H9 (cell line): ENCODE data around the gene EDC3. TPM values are rescaled to one million over a fixed set of nuclear protein-coding genes. Genes with fewer than 3 reads are reported as not detected.

Experiments
- DNase-seq: peaks from one replicate; pipeline ENCODE4 v3.0.0-alpha.2; 2017
- H2AFZ ChIP-seq: one replicate; pipeline ENCODE4 v1.6.1; 2013; ENCODE audit warnings: mild to moderate bottlenecking, low read length, control low read depth, moderate library complexity
- H2AK5ac ChIP-seq: 2 replicates; pipeline ENCODE4 v1.6.1; 2013; ENCODE audit warnings: low read length, control low read depth, mixed read lengths; ENCODE audit not compliant: insufficient read length
- H2BK120ac ChIP-seq: one replicate; pipeline ENCODE4 v1.6.1; 2013; ENCODE audit warnings: low read depth, mild to moderate bottlenecking, low read length, control low read depth, inconsistent platforms; ENCODE audit not compliant: poor library complexity, severe bottlenecking
- H2BK12ac ChIP-seq: 2 replicates; pipeline ENCODE4 v1.6.1; 2013; ENCODE audit warnings: low read length, control low read depth, mixed read lengths, low read depth; ENCODE audit not compliant: insufficient read length
- H2BK15ac ChIP-seq: 2 replicates; pipeline ENCODE4 v1.6.1; 2013; ENCODE audit warnings: low read depth, low read length, control low read depth
- H2BK20ac ChIP-seq: one replicate; pipeline ENCODE4 v1.6.1; 2013; ENCODE audit warnings: low read depth, mild to moderate bottlenecking, low read length, control low read depth, inconsistent platforms; ENCODE audit not compliant: poor library complexity, severe bottlenecking
- H2BK5ac ChIP-seq: 2 replicates; pipeline ENCODE4 v1.6.1; 2013; ENCODE audit warnings: low read length, control low read depth, mixed read lengths; ENCODE audit not compliant: insufficient read length
- H3K14ac ChIP-seq: 2 replicates; pipeline ENCODE4 v1.6.1; 2013; ENCODE audit warnings: low read length, control low read depth; ENCODE audit not compliant: insufficient read depth
- H3K18ac ChIP-seq: 2 replicates; pipeline ENCODE4 v1.6.1; 2013; ENCODE audit warnings: low read depth, mild to moderate bottlenecking, mixed read lengths, low read length, control low read depth; ENCODE audit not compliant: insufficient read length
- H3K23ac ChIP-seq: 2 replicates; pipeline ENCODE4 v1.6.1; 2013; ENCODE audit warnings: low read length, control low read depth, mixed read lengths, low read depth; ENCODE audit not compliant: insufficient read length
- H3K23me2 ChIP-seq: 2 replicates; pipeline ENCODE4 v1.6.1; 2013; ENCODE audit warnings: low read depth, mild to moderate bottlenecking, mixed read lengths, low read length, control low read depth; ENCODE audit not compliant: insufficient read length, poor library complexity, severe bottlenecking
- H3K27ac ChIP-seq: 2 replicates; pipeline ENCODE4 v1.5.1; 2013; ENCODE audit warnings: low read length, control low read depth, mixed read lengths, low read depth; ENCODE audit not compliant: insufficient read length
- H3K27me3 ChIP-seq: 2 replicates; pipeline ENCODE4 v1.6.1; 2013; ENCODE audit warnings: low read length, control low read depth, inconsistent platforms; ENCODE audit not compliant: insufficient read depth
- H3K4ac ChIP-seq: 2 replicates; pipeline ENCODE4 v1.6.1; 2013; ENCODE audit warnings: low read depth, mild to moderate bottlenecking, control low read depth, inconsistent platforms, low read length, moderate library complexity
- H3K4me1 ChIP-seq: 2 replicates; pipeline ENCODE4 v1.6.1; 2013; ENCODE audit warnings: low read length, control low read depth, inconsistent platforms; ENCODE audit not compliant: insufficient read depth
- H3K4me2 ChIP-seq: 2 replicates; pipeline ENCODE4 v1.6.1; 2013; ENCODE audit warnings: low read length, control low read depth, mixed read lengths; ENCODE audit not compliant: insufficient read length, insufficient read depth
- H3K56ac ChIP-seq: 2 replicates; pipeline ENCODE4 v1.6.1; 2013; ENCODE audit warnings: low read depth, mild to moderate bottlenecking, mixed read lengths, low read length, control low read depth; ENCODE audit not compliant: insufficient read length
- H3K79me1 ChIP-seq: 2 replicates; pipeline ENCODE4 v1.6.1; 2013; ENCODE audit warnings: low read depth, mild to moderate bottlenecking, moderate library complexity, low read length, control low read depth, inconsistent platforms; ENCODE audit not compliant: insufficient read depth, poor library complexity, severe bottlenecking
- H3K79me2 ChIP-seq: 2 replicates; pipeline ENCODE4 v1.6.1; 2013; ENCODE audit warnings: low read length, control low read depth, inconsistent platforms; ENCODE audit not compliant: insufficient read depth
- H3K9ac ChIP-seq: 2 replicates; pipeline ENCODE4 v1.6.1; 2013; ENCODE audit warnings: low read length, control low read depth, mixed read lengths; ENCODE audit not compliant: insufficient read length; ENCODE audit errors: extremely low read depth
- H3K9me3 ChIP-seq: one replicate; pipeline ENCODE4 v1.6.1; 2013; ENCODE audit warnings: low read depth, low read length, inconsistent platforms; ENCODE audit not compliant: control insufficient read depth
- H3T11ph ChIP-seq: one replicate; pipeline ENCODE4 v1.6.1; 2013; ENCODE audit warnings: mild to moderate bottlenecking, low read length, control low read depth, inconsistent platforms
- H4K20me1 ChIP-seq: one replicate; pipeline ENCODE4 v1.6.1; 2013; ENCODE audit not compliant: control insufficient read depth, insufficient read length, insufficient read depth
- H4K5ac ChIP-seq: 2 replicates; pipeline ENCODE4 v1.6.1; 2013; ENCODE audit warnings: low read depth, mild to moderate bottlenecking, mixed read lengths, low read length, control low read depth; ENCODE audit not compliant: insufficient read length
- H4K8ac ChIP-seq: replicated peaks from 2 replicates; pipeline ENCODE4 v1.6.1; 2013; ENCODE audit warnings: low read length, control low read depth, mixed read lengths, low read depth; ENCODE audit not compliant: insufficient read length
- H4K91ac ChIP-seq: 2 replicates; pipeline ENCODE4 v1.6.1; 2013; ENCODE audit warnings: low read depth, mild to moderate bottlenecking, moderate library complexity, mixed read lengths, low read length, control low read depth; ENCODE audit not compliant: insufficient read length
- H3K27ac Mint-ChIP-seq, 3 experiments: 2 replicates in 2 of 3; 3 replicates in 1 of 3; pipeline ENCODE4 v1.8.0; 2020 to 2021; ENCODE audit warnings: mixed read lengths in 3 of 3, mild to moderate bottlenecking in 1 of 3, moderate library complexity in 1 of 3
- H3K27me3 Mint-ChIP-seq: 2 replicates; pipeline ENCODE4 v1.8.0; 2021; ENCODE audit warnings: low read depth, mild to moderate bottlenecking, moderate library complexity, mixed read lengths
- H3K36me3 Mint-ChIP-seq, 3 experiments: 2 replicates in 2 of 3; 3 replicates in 1 of 3; pipeline ENCODE4 v1.8.0; 2020 to 2021; ENCODE audit warnings: low read depth in 3 of 3, mixed read lengths in 3 of 3; ENCODE audit not compliant: insufficient read depth in 1 of 3
- H3K4me1 Mint-ChIP-seq, 2 experiments: 2 replicates each; pipeline ENCODE4 v1.8.0; 2020; ENCODE audit warnings: mixed read lengths in 2 of 2
- H3K4me3 Mint-ChIP-seq, 2 experiments: 2 replicates in 1 of 2; 3 replicates in 1 of 2; pipeline ENCODE4 v1.8.0; 2020 to 2021; ENCODE audit warnings: mild to moderate bottlenecking in 2 of 2, mixed read lengths in 2 of 2, moderate library complexity in 1 of 2
- H3K9me3 Mint-ChIP-seq, 2 experiments: 2 replicates in 1 of 2; 3 replicates in 1 of 2; pipeline ENCODE4 v1.8.0; 2020; ENCODE audit warnings: mild to moderate bottlenecking in 2 of 2, mixed read lengths in 2 of 2, moderate library complexity in 1 of 2
- CTCF ChIP-seq: fragments of 200-600 bp; sonication (generic); conservative IDR thresholded peaks from 3 replicates; pipeline ENCODE4 v1.8.0; 2021; ENCODE audit warnings: antibody characterized with exemption, mild to moderate bottlenecking
- WGBS: extraction: QIAGEN DNeasy Blood & Tissue Kit; methylation state at CpG from one replicate; pipeline ENCODE4 v1.1.7; 2013; ENCODE audit warnings: missing lambda C conversion rate, low lambda C conversion rate, mixed read lengths; ENCODE audit not compliant: insufficient read length; ENCODE audit errors: extremely low coverage; 5-methylcytosine and 5-hydroxymethylcytosine counted together
- total RNA-seq: library from RNA; stranded (reverse); gene quantifications from 2 replicates; pipeline ENCODE4 v1.2.1, GENCODE V29; 2021

The EDC3 gene
- total RNA-seq, 1 experiment from 2014 or later: 60.5 TPM

DNA sequence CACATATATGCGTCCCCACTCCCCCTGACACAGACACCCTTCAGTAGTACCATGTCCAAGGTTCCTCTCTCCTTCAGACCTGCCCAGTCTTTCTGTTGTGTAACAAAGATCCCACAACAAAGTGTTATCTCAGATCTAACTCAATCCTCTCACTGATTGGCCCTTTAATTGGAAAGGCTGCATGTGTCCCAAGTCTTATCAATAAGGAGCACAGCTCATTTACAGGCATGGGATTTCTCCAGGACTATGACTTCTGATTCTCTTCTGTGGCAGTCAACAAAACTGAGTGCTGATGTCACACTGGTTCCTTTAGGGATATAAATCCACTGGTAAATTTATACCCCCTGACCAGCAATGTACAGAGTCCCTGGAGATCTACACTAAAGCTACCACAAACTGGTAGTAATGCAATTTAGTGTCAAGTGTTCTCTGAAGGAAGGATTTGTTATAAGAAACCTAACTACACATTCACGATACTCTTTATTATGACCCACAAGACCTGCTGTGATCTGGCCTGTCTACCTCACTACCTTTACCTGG lies 52.1 kb downstream of the EDC3 start:
- Histone ChIP-seq H2AFZ (no peak overlapping the region), H3K4me2 (no peak overlapping the region), H3K23ac (no peak overlapping the region), H3K56ac (no peak overlapping the region), H3K79me2 (no peaks in the 10 kb centered on the region; the same call in 1 of the 2 replicates), H4K20me1 (no peaks in the 10 kb centered on the region), H3K4ac (no peak overlapping the region), H2BK5ac (no peak overlapping the region), H2BK120ac (no peak overlapping the region), H2BK12ac (no peak overlapping the region), H3K9ac (no peak overlapping the region), H3T11ph (no peak overlapping the region), H4K5ac (no peak overlapping the region), H3K4me1 (peaks cover 11% of the 10 kb centered on the region), H3K79me1 (peaks cover 3% of the 10 kb centered on the region), H3K27me3 (no peaks in the 10 kb centered on the region), H2BK15ac (no peak overlapping the region), H3K18ac (no peak overlapping the region), H3K9me3 (no peaks in the 10 kb centered on the region), H2AK5ac (no peak overlapping the region), H4K91ac (no peak overlapping the region), H3K23me2 (no peaks in the 10 kb centered on the region), H3K14ac (no peak overlapping the region; the same call in 1 of the 2 replicates), H3K27ac (no peak overlapping the region), H2BK20ac (no peak overlapping the region), H4K8ac (no peak overlapping the region)
- peak overlapping the region; percentile 20 to 91 (median 86); a peak in 5 of 7 replicates for H3K27ac Mint-ChIP-seq
- H3K36me3 Mint-ChIP-seq: peaks cover 2 to 23% (median 19%) of the 10 kb centered on the region in 3 experiments; a peak in 5 of 7 replicates
- DNase-seq: no peak
- no peak for TF ChIP-seq CTCF
- no peaks in the 10 kb centered on the region for H3K27me3 Mint-ChIP-seq
- WGBS: no CpG with 5 or more reads among the region's 2 CpGs
- peak overlapping the region in 1 of 2 experiments; percentile 33; a peak in 2 of 5 replicates for H3K4me3 Mint-ChIP-seq
- peaks cover 23 to 27% of the 10 kb centered on the region in 2 experiments for H3K4me1 Mint-ChIP-seq
- H3K9me3 Mint-ChIP-seq: no peaks in the 10 kb centered on the region
